GM19324 (cell line): ENCODE results near the gene ANKLE1.
A peak's percentile ranks its signal among the peaks of the same experiment; 100 is the strongest.

Source experiments
- ATAC-seq: cut with Tn5 transposase; IDR thresholded peaks from one replicate; pipeline ENCODE4 v1.9.1; 2021; ENCODE audit warnings: mild to moderate bottlenecking, moderate library complexity; ENCODE audit not compliant: unreplicated experiment, low FRiP score

The ANKLE1 gene

GRCh38 chr19:17323964-17324332 is 42.2 kb downstream of the ANKLE1 start:
- ATAC-seq, result no peak

- no peak for ATAC-seq
Measured at GRCh38 chr19:17324357-17325114, 42.8 kb downstream of the ANKLE1 start.

- ATAC-seq, result no peak
Measured at GRCh38 chr19:17325133-17325532, 43.4 kb downstream of the ANKLE1 start.

DNA sequence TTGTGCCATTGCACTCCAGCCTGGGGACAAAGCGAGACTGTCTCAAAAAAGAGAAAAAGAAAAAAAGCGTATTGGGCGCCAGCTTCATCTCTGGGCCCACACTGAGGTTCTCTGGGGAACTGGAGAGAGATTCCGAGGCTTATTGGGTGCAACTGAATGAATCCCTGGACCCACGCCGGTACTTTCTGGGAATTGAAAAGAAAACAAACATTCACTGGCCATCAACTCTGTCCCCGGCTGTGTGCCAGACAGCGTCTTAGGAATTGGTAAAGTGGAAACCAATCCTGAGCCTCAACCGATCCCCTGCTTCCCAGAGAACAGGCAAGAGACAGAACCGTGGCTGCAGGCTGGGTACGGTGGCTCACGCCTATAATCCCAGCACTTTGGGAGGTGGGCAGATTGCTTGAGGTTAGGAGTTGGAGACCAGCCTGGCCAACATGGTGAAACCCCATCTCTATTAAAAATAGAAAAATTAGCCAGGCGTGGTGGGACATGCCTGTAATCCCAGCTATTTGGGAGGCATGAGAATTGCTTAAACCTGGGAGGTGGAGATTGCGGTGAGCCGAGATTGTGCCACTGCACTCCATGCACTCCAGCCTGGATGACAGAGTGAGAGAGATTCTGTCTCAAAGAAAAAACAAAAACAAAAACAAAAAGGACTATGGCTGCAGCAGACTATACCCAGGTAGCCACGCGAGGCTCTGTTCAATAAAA is 44.3 kb downstream of the ANKLE1 start:
- no peak for ATAC-seq

- ATAC-seq, result no peak
Measured at GRCh38 chr19:17326595-17326966, 44.9 kb downstream of the ANKLE1 start.

DNA sequence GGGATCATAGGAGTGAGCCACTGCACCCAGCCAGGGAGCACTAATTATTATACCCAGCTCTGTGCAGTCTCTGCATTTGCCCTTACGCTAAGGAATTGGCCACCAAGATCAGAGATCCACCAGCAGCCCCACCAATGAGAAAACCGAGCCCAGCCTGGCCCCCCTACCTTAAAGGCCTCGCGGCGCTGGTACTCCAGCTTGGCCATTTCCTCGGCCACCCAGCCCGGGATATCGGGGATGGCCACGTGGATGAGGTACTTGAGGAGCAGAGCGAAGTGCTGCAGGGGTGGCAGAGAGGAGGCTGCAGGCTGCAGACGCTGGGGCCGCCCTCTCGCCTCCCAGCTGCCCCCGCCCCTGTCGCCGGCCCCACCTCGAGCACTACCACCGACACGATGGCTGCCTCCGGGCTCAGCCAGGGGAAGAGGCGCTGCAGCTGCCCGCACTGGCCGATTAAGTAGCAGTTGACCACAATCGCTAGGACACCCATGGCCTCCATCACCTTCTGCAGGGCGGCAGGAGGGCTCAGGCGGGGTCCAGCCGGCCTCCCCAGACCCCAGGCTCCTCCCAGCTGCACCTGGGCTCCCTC is 45.5 kb downstream of the ANKLE1 start:
- no peak for ATAC-seq

GRCh38 chr19:17327654-17328516 is 46.2 kb downstream of the ANKLE1 start:
- no peak for ATAC-seq

DNA sequence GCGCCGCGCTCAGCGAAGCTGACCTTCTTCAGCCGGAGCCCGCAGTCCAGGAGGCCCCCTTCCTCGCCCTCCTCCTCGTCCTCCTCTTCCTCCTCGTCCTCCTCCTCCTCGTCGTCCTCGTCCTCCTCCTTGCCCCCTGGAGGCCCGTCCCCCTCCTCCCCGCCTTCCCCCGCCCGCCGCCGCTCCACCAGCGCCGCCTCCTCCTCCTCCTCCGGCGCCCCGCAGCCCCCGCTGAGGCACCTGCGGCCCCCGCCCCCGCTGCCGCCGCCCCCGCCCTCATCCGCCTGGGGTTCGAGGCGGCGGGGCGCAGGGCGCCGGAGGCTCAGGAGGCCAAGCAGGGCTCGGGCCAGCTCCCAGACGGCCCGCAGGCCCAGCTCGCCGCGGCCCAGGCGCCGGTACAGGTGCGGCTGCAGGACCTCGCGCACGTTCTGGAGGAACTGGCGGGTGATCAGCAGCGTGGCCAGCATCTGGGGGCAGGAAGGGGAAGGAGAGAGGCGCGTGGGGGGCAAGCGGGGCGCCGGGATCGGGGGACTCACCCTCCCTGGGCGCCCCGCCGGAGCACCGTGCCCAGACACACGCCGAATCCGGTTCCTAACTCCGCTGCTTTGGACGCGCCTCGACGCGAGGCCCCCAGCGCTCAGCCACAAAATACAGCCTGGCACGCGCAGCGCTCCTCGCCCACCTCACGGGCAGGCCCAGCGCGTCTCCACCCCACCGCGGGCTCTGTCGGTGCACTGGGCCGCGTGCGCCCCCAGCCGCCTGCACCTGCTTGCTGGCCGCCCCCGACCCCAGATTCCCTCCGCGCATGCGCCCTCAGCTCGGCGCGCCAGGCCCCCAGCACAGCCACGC is 47.0 kb downstream of the ANKLE1 start:
- ATAC-seq, result no peak

- ATAC-seq, result no peak
Measured at GRCh38 chr19:17329366-17330261, 47.9 kb downstream of the ANKLE1 start.

DNA sequence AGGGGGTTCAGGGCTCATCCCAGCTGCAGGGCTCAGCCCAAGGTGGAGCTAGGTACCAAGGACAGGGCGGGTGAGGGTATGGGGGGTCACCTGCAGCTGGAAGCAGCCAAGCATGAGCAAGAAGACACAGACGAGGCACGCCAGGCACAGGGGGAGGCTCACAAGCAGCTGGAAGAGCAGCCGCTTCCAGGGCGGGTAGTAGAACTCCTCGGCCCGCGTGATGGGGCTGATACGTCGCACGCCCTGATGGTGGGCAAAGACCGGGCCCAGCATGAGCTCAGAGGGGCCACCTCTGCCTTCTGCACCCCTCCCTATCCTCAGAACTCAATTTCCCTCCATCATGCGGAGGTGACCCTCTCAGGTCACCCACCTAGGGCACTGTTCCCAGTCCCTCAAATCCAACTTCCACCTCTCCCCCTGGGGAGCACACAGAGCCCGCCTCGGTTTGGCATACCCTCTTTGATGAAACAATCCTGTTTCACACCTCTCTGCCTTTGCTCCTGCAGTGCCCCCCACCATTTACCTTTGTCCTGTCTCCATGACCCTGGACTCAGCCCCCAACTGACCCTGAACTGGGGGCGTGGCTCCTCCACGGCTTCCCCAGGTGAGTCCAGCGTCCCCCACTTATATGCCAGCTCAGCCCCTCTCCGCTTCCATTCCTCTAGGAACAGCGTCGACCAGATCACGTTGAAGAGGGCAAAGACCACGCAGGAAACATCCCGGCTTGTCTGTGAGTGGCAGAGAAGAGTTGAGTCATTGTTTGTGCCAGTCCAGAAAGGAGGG is 48.8 kb downstream of the ANKLE1 start:
- ATAC-seq, result no peak

DNA sequence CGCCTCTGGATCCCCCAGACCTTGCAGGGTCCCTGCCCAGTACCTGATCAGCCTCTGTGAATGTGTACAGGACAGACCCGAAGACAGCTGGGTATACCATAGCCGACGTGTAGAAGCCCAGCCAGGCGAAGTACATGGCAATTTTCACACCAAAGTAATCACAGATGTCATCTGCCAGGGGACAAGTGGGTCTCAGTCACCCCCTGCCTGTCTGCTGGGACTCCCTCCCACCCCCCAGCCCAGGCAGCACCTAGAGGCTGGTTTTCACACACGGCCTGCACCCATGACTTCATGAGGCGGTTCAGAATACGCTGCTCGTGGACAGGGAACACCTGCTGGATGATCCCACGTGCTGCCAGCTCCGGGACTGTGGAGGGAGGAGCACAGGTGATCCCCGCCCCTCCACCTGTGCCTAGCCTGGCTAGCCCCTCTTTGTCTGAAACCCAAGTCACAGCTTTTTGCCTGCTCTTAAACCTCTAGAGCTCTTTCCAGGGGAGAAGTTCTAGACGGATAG is 49.4 kb downstream of the ANKLE1 start:
- ATAC-seq, result no peak

DNA sequence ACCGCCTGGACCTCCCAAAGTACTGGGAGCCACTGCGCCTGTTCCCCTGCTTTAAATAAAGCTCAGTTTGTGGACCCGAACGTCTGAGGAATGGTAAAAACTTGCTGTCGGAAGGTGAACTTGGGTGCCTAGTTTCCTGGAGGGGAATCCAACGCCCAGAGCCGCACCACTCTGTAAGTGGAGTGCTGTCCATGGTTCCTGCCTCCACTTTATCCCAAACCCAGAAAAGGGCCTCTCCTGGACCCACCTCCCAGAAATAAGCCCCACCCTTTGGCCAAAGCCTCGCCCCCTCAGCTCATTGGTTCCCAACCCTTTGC is 50.6 kb downstream of the ANKLE1 start:
- no peak for ATAC-seq

DNA sequence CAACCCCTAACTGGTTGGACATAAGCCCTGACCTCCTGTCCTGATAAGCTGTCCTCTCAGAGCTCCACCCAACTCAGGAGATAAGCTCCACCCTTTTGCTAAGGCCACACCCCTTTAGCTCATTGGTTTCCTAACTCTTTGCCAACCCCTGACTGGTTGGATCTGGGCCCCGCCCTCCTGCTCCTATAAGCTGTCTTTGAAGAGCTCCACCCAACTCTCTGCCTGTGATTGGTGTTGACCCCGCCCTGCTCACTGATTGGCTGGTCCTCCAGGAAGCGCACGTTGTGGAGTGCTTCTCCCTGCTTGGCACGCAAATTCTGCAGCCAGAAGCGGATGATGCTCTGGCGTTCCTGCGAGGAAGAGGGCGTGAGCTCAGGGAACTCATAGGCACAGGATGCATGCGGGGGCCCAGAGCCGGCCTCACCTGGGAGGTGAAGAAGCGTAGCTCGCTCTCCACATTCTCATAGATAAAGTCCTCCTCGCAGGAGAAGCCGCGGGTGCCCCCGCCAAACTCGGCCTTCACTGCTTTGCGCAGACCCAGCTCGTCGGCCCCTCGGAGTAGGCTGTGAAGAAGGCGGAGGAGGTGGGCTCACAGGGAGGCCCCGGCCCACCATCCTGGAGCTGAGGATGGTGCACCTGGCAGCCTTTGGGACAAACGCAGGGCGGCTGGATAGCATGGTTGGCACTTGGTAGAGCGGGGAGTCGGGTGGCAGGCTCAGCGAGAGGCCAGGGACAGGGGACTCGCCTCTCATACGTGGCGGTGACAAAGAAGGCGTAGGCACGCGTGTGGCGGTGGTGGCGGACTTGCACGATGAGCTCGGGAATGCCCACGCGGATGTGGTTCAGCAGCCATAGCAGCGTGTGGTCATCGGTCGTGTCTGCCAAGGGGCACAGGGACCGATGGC is 51.2 kb downstream of the ANKLE1 start:
- no peak for ATAC-seq

DNA sequence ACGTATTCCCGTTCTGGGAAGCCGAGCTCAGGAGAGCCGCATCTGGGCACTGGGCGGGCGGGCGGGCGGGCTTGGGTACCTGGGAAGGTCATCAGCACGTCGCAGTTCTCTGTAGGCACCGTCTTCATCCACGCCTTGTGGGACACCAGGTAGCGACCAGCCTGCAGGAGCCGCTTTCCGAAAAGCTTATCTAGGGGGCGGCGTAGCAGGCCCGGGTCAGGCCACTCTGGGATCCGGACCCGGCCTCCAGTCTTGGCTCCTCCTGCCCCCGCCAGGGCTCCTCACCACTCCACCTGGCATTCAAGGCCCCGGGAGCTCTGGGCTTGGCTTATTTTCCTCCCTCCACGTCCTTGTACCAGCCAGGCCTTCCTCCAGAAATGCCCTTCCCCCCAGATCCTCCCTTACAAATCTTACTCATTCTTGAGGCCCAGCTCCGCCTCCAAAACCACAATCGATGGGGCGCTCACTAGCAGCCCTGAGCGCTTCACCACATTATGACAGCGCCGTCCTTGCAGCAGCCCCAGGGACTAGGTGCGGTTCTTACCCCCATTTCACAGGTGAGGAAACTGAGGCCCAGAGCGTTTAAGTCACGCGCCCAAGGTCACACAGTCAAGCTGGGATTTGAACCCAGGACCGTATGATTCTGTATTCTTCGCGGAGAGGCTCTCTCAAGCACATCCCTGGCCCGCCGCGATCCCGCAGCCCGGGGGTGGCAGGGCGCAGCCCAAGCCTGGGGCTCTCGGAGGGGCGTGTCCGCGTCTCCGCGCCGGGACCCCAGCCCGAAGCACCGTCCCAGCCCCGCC is 52.1 kb downstream of the ANKLE1 start:
- ATAC-seq, result no peak

GRCh38 chr19:17334414-17335409 is 53.0 kb downstream of the ANKLE1 start, which contains the start of gene ANO8:
Gene ANO8, minus strand, starts transcription at chr19:17334855. Its CDS starts 185 bp downstream, at chr19:17334670.
- peak; percentile 43 for ATAC-seq
